Measurements from ENCODE around the gene CCDC14.
"Not testable (repeated sequence)": the region's sequence is repeated elsewhere in the genome, so short reads cannot be mapped to it uniquely, and the experiment has no call there.

The CCDC14 gene

DNA sequence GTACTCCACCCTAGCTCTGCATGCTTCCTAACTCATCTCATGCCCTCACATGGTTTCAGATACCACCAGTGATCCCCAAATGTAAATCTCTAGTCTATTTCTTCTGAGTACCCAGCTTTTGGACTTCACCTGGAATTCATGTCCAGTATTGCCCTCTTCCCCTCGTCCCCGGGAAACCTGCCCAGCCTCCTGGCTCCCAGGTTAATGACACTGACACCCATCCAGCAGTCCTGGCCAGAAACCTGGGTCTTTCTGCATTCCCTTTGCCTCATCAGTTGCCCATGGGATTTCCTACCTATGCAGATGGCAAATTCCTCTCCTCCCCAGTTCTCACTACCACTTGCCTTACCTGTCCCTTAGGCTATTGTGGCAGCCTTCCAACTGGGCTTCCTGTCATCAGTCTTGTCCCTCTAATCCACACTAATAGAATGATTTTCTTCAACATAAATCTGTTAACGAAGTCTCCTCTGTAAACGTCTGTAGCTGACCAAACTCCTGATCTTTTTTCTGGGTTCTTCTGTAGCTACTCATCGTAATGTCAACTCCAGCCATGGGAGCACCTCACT, 61.6 kb downstream of the CCDC14 start:
- FAIRE-seq = no peak

- no peak for FAIRE-seq
These were observed 68.0 kb downstream of the CCDC14 start for GRCh38 chr3:123893012-123893411.

DNA sequence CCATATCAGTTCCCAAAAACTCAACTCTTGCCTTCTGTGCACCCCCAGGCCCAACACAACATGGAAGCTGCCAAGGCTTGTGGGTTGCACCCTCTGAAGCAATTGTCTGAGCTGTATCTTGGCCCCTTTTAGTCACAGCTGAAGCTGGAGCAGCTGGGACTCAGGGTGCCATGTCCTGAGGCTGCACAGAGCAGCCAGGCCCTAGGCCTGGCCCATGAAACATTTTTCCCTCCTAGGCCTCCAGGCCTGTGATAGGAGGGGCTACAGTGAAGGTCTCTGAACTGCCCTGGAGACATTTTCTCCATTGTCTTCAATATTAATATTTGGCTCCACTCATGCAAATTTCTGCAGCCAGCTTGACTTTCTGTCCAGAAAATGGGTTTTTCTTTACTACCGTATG, 68.8 kb downstream of the CCDC14 start:
- FAIRE-seq = no peak

GRCh38 chr3:123890991-123891390, 70.0 kb downstream of the CCDC14 start:
- not testable (repeated sequence) for FAIRE-seq

- not testable (repeated sequence) for FAIRE-seq
These were observed 70.9 kb downstream of the CCDC14 start for GRCh38 chr3:123890162-123890561.

GRCh38 chr3:123884993-123885392, 76.0 kb downstream of the CCDC14 start:
- no peak for FAIRE-seq

GRCh38 chr3:123884203-123884831, 76.7 kb downstream of the CCDC14 start, which contains the start of gene MYLK:
MYLK (minus strand) TSS chr3:123884332; CDS start chr3:123793841, 90,491 bp downstream.
- no peak for FAIRE-seq

- no peak for FAIRE-seq
These were observed 77.3 kb downstream of the CCDC14 start for GRCh38 chr3:123883701-123884202.

DNA sequence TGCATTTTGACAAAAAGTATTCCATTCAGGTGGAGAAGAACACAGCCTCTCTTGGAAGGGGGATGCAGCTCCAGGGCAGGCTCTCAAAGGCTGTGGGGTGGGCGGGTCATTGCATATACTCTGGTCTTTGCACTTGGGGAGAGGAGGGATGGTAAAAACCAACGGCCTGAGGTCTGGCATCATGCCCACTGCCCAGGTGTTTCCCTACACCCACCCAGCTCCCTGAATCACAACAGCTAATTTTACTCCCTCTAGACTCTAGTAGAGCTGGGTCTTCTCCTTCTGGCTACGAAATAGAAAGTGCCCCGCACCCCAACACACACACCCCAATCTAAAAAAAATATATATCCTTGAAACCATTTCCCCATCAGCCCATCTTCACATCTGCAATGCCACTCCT, 77.9 kb downstream of the CCDC14 start:
- no peak for FAIRE-seq

GRCh38 chr3:123881771-123882170, 79.3 kb downstream of the CCDC14 start:
- FAIRE-seq = no peak

GRCh38 chr3:123880998-123881561, 79.9 kb downstream of the CCDC14 start:
- no peak for FAIRE-seq

- no peak for FAIRE-seq
These were observed 82.2 kb downstream of the CCDC14 start for GRCh38 chr3:123878807-123879206.

- FAIRE-seq = no peak
These were observed 83.1 kb downstream of the CCDC14 start for GRCh38 chr3:123877965-123878364.

GRCh38 chr3:123877466-123877865, 83.6 kb downstream of the CCDC14 start:
- no peak for FAIRE-seq

DNA sequence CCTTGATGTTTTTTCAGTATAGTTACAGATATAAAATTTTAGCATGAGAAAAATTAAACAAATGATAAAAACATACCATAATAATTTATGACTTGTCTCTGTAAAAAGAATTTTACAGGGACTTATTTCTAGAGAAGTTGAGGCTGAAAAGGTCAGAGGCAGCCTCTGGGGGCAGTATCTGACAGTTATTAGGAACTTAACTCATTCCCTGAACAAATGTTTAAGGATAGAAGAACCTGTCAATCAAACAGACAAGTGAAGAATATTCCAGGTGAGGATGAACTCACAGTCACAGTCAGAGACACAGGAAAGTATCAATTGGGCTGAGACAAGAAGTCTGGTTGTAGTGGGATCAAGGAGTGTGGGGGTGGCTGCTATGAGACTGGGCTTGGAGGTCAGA, 84.2 kb downstream of the CCDC14 start:
- no peak for FAIRE-seq

- FAIRE-seq = no peak
These were observed 88.4 kb downstream of the CCDC14 start for GRCh38 chr3:123872621-123873020.

DNA sequence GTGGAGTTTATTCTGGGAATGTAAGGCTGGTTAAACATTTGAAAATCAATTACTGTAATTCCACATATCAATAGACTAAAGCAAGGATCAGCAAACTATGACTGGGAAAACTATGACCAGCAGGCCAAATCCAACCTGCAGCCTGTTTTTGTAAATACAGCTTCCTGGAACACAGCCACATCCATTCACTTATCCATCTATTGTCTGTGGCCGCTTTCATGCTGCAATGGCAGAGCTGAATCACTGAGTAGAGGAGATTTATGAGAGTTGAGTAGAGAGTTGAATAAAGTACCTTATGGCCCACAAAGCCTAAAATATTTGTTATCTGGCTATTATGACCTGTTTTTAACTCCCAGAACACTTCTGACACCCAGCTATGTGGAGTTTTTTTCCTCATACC, 89.1 kb downstream of the CCDC14 start:
- no peak for FAIRE-seq

- FAIRE-seq = no peak
These were observed 91.0 kb downstream of the CCDC14 start for GRCh38 chr3:123870033-123870432.

- FAIRE-seq = no peak
These were observed 91.9 kb downstream of the CCDC14 start for GRCh38 chr3:123869165-123869564.

DNA sequence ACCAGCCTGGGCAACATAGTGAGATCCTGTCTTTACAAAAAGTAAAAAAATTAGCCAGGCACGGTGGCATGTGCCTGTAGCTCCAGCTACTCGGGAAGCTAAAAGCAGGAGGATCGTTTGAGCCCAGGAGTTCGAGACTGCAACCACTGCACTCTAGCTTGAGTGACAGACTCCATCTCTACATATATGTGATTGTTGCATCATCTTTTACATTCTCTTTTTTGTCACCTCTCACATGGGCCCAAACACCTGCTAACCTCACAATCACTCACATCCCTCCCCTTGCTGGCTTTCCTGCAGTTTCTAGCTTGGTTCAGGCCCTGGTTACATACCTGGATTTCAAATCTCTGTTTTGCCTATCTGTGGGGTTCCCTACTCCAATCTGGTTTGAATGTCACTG, 96.3 kb downstream of the CCDC14 start:
- FAIRE-seq = no peak
